CD14-positive monocyte (primary cell): ENCODE measurements around the gene RDH13. TPM values are rescaled to one million over a fixed set of nuclear protein-coding genes. Genes with fewer than 3 reads are reported as not detected.

Experiments used
- DNase-seq, 3 donors: peaks; one replicate each; pipeline ENCODE4 v3.0.0-alpha.2; 2011 to 2022
- H2AFZ ChIP-seq: 2 replicates; pipeline ENCODE4 v1.6.0; 2012; ENCODE audit warnings: mild to moderate bottlenecking, low read depth, low read length, inconsistent platforms; ENCODE audit not compliant: insufficient read depth, poor library complexity, severe bottlenecking
- H3K27ac ChIP-seq, 2 donors: 1 replicate in 1 of 2; 2 replicates in 1 of 2; pipeline ENCODE4 v1.5.1; 2012 to 2013; ENCODE audit warnings: low read length in 2 of 2, control low read depth in 1 of 2, inconsistent platforms in 1 of 2, low read depth in 1 of 2, mild to moderate bottlenecking in 1 of 2
- H3K27me3 ChIP-seq, 2 donors: one replicate each; pipeline versions ENCODE4 v1.6.0 to v1.6.1; 2011 to 2013; ENCODE audit warnings: low read length in 2 of 2; ENCODE audit not compliant: control insufficient read depth in 2 of 2, insufficient read depth in 2 of 2
- H3K36me3 ChIP-seq, 2 donors: replicated peaks in 1 of 2; 1 replicate in 1 of 2; 2 replicates in 1 of 2; pipeline versions ENCODE4 v1.5.1 to v1.6.1; 2012 to 2013; ENCODE audit warnings: low read length in 2 of 2, control low read depth in 1 of 2, inconsistent platforms in 1 of 2, mild to moderate bottlenecking in 1 of 2; ENCODE audit not compliant: insufficient read depth in 2 of 2, control insufficient read depth in 1 of 2
- H3K4me1 ChIP-seq, 2 donors: 1 replicate in 1 of 2; 2 replicates in 1 of 2; pipeline versions ENCODE4 v1.5.1 to v1.6.1; 2012 to 2013; ENCODE audit warnings: low read length in 2 of 2, control low read depth in 1 of 2, inconsistent platforms in 1 of 2, mild to moderate bottlenecking in 1 of 2, moderate library complexity in 1 of 2; ENCODE audit not compliant: insufficient read depth in 2 of 2, control insufficient read depth in 1 of 2
- H3K4me2 ChIP-seq: replicated peaks from 2 replicates; pipeline ENCODE3; 2012; ENCODE audit warnings: low read length, moderate library complexity, mild to moderate bottlenecking; ENCODE audit not compliant: poor library complexity, severe bottlenecking; ENCODE audit errors: extremely low read depth
- H3K4me3 ChIP-seq, 3 experiments: fragments of 200-600 bp in 1 of 3; sonication (generic) in 1 of 3; replicated peaks in 1 of 3; 1 replicate in 2 of 3; 2 replicates in 1 of 3; pipeline ENCODE4 v1.5.1; 2011 to 2013; ENCODE audit warnings: low read length in 3 of 3, mild to moderate bottlenecking in 3 of 3, control low read depth in 2 of 3, low read depth in 2 of 3, inconsistent platforms in 1 of 3, moderate library complexity in 1 of 3
- H3K79me2 ChIP-seq: 2 replicates; pipeline ENCODE4 v1.6.0; 2012; ENCODE audit warnings: mild to moderate bottlenecking, control low read depth, inconsistent platforms, low read length, moderate library complexity; ENCODE audit not compliant: insufficient read depth
- H3K9ac ChIP-seq: 2 replicates; pipeline ENCODE4 v1.6.0; 2017; ENCODE audit warnings: low read length, mild to moderate bottlenecking; ENCODE audit not compliant: insufficient read depth, poor library complexity, severe bottlenecking
- H3K9me3 ChIP-seq, 2 donors: replicated peaks in 1 of 2; 1 replicate in 1 of 2; 2 replicates in 1 of 2; pipeline versions ENCODE4 v1.5.1 to v1.6.1; 2012 to 2013; ENCODE audit warnings: low read length in 2 of 2, control low read depth in 1 of 2; ENCODE audit not compliant: control insufficient read depth in 1 of 2, insufficient read depth in 1 of 2
- H4K20me1 ChIP-seq: 2 replicates; pipeline ENCODE4 v1.6.0; 2012; ENCODE audit warnings: mild to moderate bottlenecking, low read length, control low read depth, moderate library complexity; ENCODE audit not compliant: insufficient read depth
- H3K27ac Mint-ChIP-seq, 7 donors: one replicate each; pipeline ENCODE4 v1.8.0; 2020; ENCODE audit warnings: mild to moderate bottlenecking in 7 of 7, mixed read lengths in 7 of 7, moderate library complexity in 6 of 7, inconsistent platforms in 2 of 7
- H3K27me3 Mint-ChIP-seq, 3 donors: one replicate each; pipeline ENCODE4 v1.8.0; 2021 to 2022; ENCODE audit warnings: low read depth in 3 of 3, mild to moderate bottlenecking in 3 of 3, mixed read lengths in 3 of 3, moderate library complexity in 3 of 3, inconsistent platforms in 1 of 3
- H3K36me3 Mint-ChIP-seq, 2 donors: one replicate each; pipeline ENCODE4 v1.8.0; 2020; ENCODE audit warnings: mixed read lengths in 2 of 2, inconsistent platforms in 1 of 2, mild to moderate bottlenecking in 1 of 2
- H3K4me1 Mint-ChIP-seq: one replicate; pipeline ENCODE4 v1.8.0; 2020; ENCODE audit warnings: mild to moderate bottlenecking, mixed read lengths
- H3K4me3 Mint-ChIP-seq, 2 donors: one replicate each; pipeline ENCODE4 v1.8.0; 2020; ENCODE audit warnings: mild to moderate bottlenecking in 2 of 2, mixed read lengths in 2 of 2, moderate library complexity in 1 of 2
- H3K9me3 Mint-ChIP-seq, 7 donors: one replicate each; pipeline ENCODE4 v1.8.0; 2020 to 2022; ENCODE audit warnings: mixed read lengths in 7 of 7, mild to moderate bottlenecking in 6 of 7, moderate library complexity in 6 of 7, inconsistent platforms in 2 of 7
- WGBS: methylation state at CpG from one replicate; pipeline ENCODE4 v1.1.5; 2013; ENCODE audit warnings: missing lambda C conversion rate; ENCODE audit not compliant: insufficient coverage; 5-methylcytosine and 5-hydroxymethylcytosine counted together
- intact Hi-C, 2 donors: fragments of 100-400 bp; cut with micrococcal nuclease; formaldehyde crosslinking; loops; one replicate each; pipeline versions ENCODE4 v1.15.0 to v1.15.1; 2023
- polyA plus RNA-seq, 3 donors: library from polyadenylated mRNA; depleted of rRNA in 1 of 3; unstranded in 2 of 3; stranded (reverse) in 1 of 3; fragments of 300-500 nt in 2 of 3; fragments of >200 nt in 1 of 3; fragmentation: Illumina TruSeq in 2 of 3; gene quantifications; 1 replicate in 2 of 3; 2 replicates in 1 of 3; pipeline ENCODE4 v1.2.3, GENCODE V29; 2012 to 2021
- TF ChIP-seq, protein P1 (sequence below): fragments of 200-600 bp; IDR thresholded peaks from one replicate; pipeline ENCODE4 v1.8.0; 2022; ENCODE audit warnings: antibody characterized with exemption, mild to moderate bottlenecking

The RDH13 gene
- polyA plus RNA-seq, 3 donors: 1.6 to 4.0 (median 2.3) TPM

- Histone ChIP-seq H3K4me3 (no peak overlapping the region), H3K36me3 (no peaks in the 10 kb centered on the region), H3K79me2 (no peaks in the 10 kb centered on the region), H3K4me1 (peaks cover 33 to 36% of the 10 kb centered on the region in 2 donors), H3K27me3 (peaks cover 0 to 24% of the 10 kb centered on the region in 2 donors), H3K27ac (no peak overlapping the region), H3K4me2 (no peak overlapping the region), H3K9me3 (peaks cover 0 to 5% of the 10 kb centered on the region in 2 donors), H4K20me1 (peaks cover 7% of the 10 kb centered on the region), H2AFZ (no peak overlapping the region), H3K9ac (no peak overlapping the region)
- DNase-seq: no peak
- intact Hi-C loops: no loop called here
- Mint-ChIP-seq H3K9me3 (peaks cover 6 to 32% (median 18%) of the 10 kb centered on the region in 7 donors), H3K36me3 (peaks cover 0 to 2% of the 10 kb centered on the region in 2 donors), H3K4me1 (peaks cover 29% of the 10 kb centered on the region), H3K27ac (peak overlapping the region in 3 of 7 donors; percentile 37 to 85 (median 43)), H3K4me3 (no peak overlapping the region), H3K27me3 (peaks cover 33 to 57% (median 36%) of the 10 kb centered on the region in 3 donors)
- TF ChIP-seq, protein P1, sequence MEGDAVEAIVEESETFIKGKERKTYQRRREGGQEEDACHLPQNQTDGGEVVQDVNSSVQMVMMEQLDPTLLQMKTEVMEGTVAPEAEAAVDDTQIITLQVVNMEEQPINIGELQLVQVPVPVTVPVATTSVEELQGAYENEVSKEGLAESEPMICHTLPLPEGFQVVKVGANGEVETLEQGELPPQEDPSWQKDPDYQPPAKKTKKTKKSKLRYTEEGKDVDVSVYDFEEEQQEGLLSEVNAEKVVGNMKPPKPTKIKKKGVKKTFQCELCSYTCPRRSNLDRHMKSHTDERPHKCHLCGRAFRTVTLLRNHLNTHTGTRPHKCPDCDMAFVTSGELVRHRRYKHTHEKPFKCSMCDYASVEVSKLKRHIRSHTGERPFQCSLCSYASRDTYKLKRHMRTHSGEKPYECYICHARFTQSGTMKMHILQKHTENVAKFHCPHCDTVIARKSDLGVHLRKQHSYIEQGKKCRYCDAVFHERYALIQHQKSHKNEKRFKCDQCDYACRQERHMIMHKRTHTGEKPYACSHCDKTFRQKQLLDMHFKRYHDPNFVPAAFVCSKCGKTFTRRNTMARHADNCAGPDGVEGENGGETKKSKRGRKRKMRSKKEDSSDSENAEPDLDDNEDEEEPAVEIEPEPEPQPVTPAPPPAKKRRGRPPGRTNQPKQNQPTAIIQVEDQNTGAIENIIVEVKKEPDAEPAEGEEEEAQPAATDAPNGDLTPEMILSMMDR: no peak
- 75% methylated on average over 8 of the region's 12 CpGs for WGBS
These were observed 13.4 kb upstream of the RDH13 start for GRCh38 chr19:55076321-55076720.

DNA sequence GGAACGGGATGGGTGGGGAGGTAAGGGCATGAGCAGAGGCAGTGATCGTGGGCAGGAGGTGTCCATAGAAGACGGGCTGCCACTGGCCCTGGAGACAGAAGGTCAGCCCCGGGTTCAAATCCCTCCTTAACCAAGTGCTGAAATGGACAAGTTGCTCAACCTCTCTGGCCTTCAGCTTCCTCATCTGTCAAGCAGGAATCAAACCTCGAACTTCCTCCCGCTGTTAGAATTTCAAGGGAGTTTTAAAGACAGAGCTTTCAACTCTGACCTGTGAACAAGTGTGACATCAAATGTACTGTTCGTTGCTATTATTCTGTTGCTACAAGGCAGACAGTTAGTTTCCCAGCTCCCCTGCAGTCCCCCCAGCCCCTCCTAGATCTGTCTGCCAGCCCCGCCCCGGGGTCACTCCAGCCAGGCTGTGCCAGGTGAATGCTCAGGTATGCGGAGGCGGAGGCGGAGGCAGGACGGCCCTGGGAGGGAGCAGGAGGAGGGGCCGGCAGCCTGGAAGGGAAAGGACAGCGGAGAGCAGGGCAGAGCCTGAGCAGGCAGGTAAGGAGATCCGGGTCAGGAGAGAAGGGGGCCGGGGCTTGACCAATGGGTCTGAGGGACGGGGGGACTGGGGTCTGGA lies 12.5 kb upstream of the RDH13 start, which contains the start of gene EPS8L1:
TSS of gene EPS8L1 (plus strand) at position 499 of the 628 bp plus-strand sequence. CDS start 576 bp downstream, outside the sequence.
- H3K4me3 Mint-ChIP-seq: peak within 1 kb of the TSS in 1 of 2 donors; percentile 55
- peak within 1 kb of the TSS; percentile 45 for H3K9ac ChIP-seq
- WGBS: 32% methylated on average over 7 of the region's 18 CpGs

More for the DNA sequence above, 12.5 kb upstream of the RDH13 start, which contains the start of gene EPS8L1:
- peaks cover 30 to 57% (median 32%) of the 10 kb centered on the region in 3 donors for H3K27me3 Mint-ChIP-seq
- Histone ChIP-seq H3K4me3 (no peak within 1 kb of the TSS), H2AFZ (no peak within 1 kb of the TSS), H3K9me3 (peaks cover 0 to 5% of the 10 kb centered on the region in 2 donors), H3K4me1 (peaks cover 24 to 28% of the 10 kb centered on the region in 2 donors), H3K27me3 (peaks cover 0 to 26% of the 10 kb centered on the region in 2 donors), H3K27ac (peak within 1 kb of the TSS; percentile 37 to 44), H3K36me3 (no peaks in the 10 kb centered on the region), H4K20me1 (peaks cover 7% of the 10 kb centered on the region), H3K79me2 (no peaks in the 10 kb centered on the region), H3K4me2 (peak within 1 kb of the TSS; percentile 41)
- H3K4me1 Mint-ChIP-seq: peaks cover 23% of the 10 kb centered on the region
- TF ChIP-seq, protein P1: no peak
- intact Hi-C loops: no loop called here
- peaks cover 0 to 2% of the 10 kb centered on the region in 2 donors for H3K36me3 Mint-ChIP-seq
- peaks cover 5 to 26% (median 16%) of the 10 kb centered on the region in 7 donors for H3K9me3 Mint-ChIP-seq
- peak; percentile 55 to 64 (median 58) for DNase-seq
- peak within 1 kb of the TSS in 6 of 7 donors; percentile 58 to 88 (median 82) for H3K27ac Mint-ChIP-seq
